A673 (cell line): ENCODE measurements around the gene ZNF664.

ENCODE experiments used
- CTCF ChIP-seq: fragments of 300-800, 200-600 bp; sonication (generic); conservative IDR thresholded peaks from 2 replicates; pipeline ENCODE4 v1.5.1; 2017; ENCODE audit warnings: low read depth, mild to moderate bottlenecking, antibody characterized with exemption, low read length, moderate library complexity, mixed read lengths
- EZH2 ChIP-seq: fragments of 200-600 bp; sonication (generic); IDR thresholded peaks from 2 replicates; pipeline ENCODE4 v1.6.1; 2017; ENCODE audit warnings: borderline replicate concordance, low read depth, mild to moderate bottlenecking, mixed read lengths, antibody characterized with exemption, low read length; ENCODE audit not compliant: poor library complexity, severe bottlenecking

DNA sequence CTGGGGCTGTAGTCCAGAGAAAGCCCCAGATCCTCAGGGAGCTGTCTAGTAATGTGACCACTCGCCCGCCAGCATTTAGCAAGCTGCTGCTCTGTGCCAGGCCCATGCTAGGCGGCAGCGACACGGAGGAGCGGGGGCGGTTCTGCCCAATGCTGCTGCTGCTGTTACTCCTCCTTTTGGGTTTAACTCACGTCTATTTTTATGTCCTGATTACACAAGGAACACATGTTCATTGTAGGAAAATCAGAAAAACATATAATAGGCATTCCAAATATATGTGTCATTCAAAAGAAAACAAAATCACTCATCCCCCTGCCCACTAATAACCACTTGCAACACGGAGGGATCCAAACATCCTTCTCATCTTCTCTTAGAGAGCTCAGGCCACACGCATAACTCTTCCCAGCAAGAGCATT is 30.8 kb upstream of the ZNF664 start:
- TF ChIP-seq CTCF (no peak), EZH2 (no peak)
